AG04450 (cell line): ENCODE measurements around the gene PPP6R1. TPM values are rescaled to one million over a fixed set of nuclear protein-coding genes. Genes with fewer than 3 reads are reported as not detected.

ENCODE experiments used
- CTCF ChIA-PET: fragments of 300-600, 350-600 bp; formaldehyde crosslinking; extraction: SDS; loops from one replicate; lab custom pipeline; 2022; ENCODE audit warnings: antibody characterized with exemption, inconsistent platforms; lab: Charles Lee
- POLR2A ChIA-PET: fragments of 350-600 bp; formaldehyde crosslinking; extraction: SDS; loops from one replicate; lab custom pipeline; 2021; ENCODE audit warnings: antibody characterized with exemption, inconsistent platforms; lab: Yijun Ruan, JAX
- DNase-seq: peaks from one replicate; pipeline ENCODE4 v3.0.0-alpha.2; 2011; ENCODE audit warnings: low read depth, low spot score
- H3K27ac ChIP-seq: one replicate; pipeline ENCODE4 v1.5.1; 2012; ENCODE audit warnings: low read depth, low read length, control low read depth
- H3K27me3 ChIP-seq: one replicate; pipeline ENCODE4 v1.6.0; 2012; ENCODE audit warnings: low read length; ENCODE audit not compliant: control insufficient read depth, insufficient read depth
- H3K4me3 ChIP-seq: 2 replicates; pipeline ENCODE4 v1.5.1; 2011; ENCODE audit warnings: mild to moderate bottlenecking, low read depth, low read length, control low read depth
- H3K9me3 ChIP-seq: 2 replicates; pipeline ENCODE4 v1.5.1; 2012; ENCODE audit warnings: low read length; ENCODE audit not compliant: control insufficient read depth, insufficient read depth
- polyA plus RNA-seq: library from polyadenylated mRNA; depleted of rRNA; stranded (reverse); fragments of >200 nt; gene quantifications from 2 replicates; pipeline ENCODE4 v1.2.3, GENCODE V29; 2011
- TF ChIP-seq, protein P1 (sequence below): IDR thresholded peaks from 2 replicates; pipeline ENCODE4 v1.5.1; 2011; ENCODE audit warnings: low read depth, low read length, control low read depth, inconsistent platforms

PPP6R1 gene
- polyA plus RNA-seq, 1 experiment = 24.5 TPM

DNA sequence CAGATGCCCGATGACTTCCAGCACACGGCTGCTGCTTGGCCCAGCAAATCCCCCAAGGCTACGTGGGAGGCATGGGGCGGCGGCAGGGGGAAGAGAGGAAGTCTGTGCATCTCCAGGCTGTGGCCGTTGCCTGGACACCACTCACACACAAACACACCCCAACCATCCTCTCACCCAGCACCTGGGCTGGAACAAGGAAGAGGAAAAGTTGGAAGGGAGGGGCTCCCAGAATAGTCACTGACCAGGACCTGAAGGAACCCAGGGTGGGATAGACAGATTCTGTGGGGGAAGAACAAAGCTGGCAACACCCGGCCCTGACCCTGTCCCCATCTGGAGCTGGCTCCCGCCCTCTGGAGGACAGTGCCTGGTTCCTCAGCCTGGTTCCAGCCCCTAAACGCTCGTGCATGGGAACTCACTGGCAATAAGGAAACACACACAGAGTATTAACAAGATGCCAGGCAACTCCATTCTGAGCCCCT is 11.2 kb downstream of the PPP6R1 start:
- ChIA-PET CTCF (no interaction called here), POLR2A (no interaction called here)
- no peak overlapping the region for H3K4me3 ChIP-seq
- no peak for DNase-seq
- TF ChIP-seq, protein P1, sequence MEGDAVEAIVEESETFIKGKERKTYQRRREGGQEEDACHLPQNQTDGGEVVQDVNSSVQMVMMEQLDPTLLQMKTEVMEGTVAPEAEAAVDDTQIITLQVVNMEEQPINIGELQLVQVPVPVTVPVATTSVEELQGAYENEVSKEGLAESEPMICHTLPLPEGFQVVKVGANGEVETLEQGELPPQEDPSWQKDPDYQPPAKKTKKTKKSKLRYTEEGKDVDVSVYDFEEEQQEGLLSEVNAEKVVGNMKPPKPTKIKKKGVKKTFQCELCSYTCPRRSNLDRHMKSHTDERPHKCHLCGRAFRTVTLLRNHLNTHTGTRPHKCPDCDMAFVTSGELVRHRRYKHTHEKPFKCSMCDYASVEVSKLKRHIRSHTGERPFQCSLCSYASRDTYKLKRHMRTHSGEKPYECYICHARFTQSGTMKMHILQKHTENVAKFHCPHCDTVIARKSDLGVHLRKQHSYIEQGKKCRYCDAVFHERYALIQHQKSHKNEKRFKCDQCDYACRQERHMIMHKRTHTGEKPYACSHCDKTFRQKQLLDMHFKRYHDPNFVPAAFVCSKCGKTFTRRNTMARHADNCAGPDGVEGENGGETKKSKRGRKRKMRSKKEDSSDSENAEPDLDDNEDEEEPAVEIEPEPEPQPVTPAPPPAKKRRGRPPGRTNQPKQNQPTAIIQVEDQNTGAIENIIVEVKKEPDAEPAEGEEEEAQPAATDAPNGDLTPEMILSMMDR = no peak
- H3K9me3 ChIP-seq = no peaks in the 10 kb centered on the region
- H3K27ac ChIP-seq = no peak overlapping the region
- no peaks in the 10 kb centered on the region for H3K27me3 ChIP-seq

DNA sequence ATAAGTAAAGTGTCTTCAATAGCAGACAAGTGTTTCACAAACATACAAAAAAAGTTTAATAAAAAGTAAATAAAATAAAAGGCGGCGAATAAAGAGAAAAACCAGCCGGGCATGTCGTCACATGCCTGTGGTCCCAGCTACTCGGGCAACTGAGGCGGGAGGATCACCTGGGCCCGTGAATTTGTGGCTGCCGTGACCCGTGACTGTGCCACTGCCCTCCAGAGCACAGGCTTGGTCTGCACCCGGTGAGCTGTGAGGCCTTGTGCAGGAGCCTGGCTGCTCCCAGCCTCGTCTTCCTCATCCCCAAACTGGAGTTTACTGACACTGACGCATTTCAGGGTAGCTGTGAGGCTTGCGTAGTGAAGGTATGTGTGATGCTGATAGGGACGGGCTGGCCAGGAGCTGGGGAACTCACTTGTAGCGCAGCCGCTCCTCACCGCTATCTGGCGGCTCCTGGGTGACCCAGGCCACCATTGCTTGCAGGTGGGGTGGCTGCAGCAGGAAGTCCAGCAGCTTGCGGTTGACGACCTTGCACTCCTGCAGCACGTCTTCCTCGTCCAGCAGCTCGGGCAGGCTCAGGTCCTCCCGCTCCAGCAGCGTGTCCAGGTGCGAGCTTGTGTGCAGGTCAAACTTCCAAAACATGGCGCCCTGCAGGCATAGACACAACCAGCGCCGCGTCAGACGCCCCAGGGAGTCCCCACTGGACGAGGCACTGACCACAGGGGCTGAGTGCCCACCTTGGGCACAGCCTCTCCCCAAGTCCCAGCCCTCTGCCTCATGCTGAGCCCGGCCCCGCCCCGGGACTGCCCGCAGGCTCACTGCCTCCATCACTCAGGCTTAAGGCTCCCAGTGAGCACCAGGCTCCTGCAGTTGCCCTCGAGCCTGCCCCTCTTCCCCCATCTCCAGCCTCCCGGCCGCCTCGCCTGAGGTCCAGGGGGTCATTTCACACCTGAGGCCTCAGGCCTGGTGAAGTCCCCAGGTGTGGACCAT is 12.1 kb downstream of the PPP6R1 start:
- TF ChIP-seq, protein P1 = no peak
- ChIA-PET CTCF (no interaction called here), POLR2A (interaction anchor here (1.1 kb wide), 1 partner anchor 12 kb away, joined by 3 read pairs; the partner anchor contains the start of gene PPP6R1)
- Histone ChIP-seq H3K27me3 (no peaks in the 10 kb centered on the region), H3K27ac (no peak overlapping the region), H3K9me3 (no peaks in the 10 kb centered on the region), H3K4me3 (no peak overlapping the region)
- no peak for DNase-seq

DNA sequence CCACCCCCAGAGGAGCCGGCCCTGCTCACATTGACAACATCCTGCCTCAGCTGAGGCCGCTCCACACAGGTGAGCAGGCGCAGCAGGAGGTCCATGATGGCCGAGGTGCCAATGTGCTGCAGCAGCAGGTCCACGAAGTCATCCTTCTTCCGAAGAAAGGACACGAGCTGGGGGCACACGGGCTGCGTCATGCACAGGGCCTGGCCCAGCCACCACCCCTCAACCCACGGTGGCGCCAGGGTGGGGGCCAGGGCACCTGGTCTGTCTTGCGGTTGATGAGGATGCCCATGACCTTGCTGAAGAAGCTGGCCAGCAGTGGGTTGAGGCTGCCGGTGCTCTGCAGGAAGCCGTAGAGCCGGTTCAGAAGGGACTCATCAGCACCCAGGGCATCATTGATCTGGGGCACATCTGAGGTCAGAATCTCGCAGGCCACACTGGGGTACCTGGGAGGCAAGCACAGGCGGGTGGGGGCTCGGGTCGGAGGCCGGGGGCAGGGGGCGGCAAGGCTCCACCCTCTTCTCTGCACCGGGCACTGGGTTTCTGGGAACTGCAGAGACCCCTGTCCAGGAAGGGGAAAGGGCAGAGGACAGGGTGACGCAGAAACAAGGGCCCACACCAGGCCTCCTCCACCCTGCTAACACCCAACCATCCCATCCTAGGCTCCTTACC is 13.4 kb downstream of the PPP6R1 start:
- TF ChIP-seq, protein P1 = no peak
- no peak for DNase-seq
- H3K4me3 ChIP-seq = no peak overlapping the region
- H3K27me3 ChIP-seq = no peaks in the 10 kb centered on the region
- CTCF ChIA-PET = interaction anchor here (0.6 kb wide), 1 partner anchor 96 kb away, joined by 3 read pairs; no protein-coding TSS in a partner anchor
- POLR2A ChIA-PET = no interaction called here
- peak overlapping the region; percentile 2 for H3K27ac ChIP-seq
- H3K9me3 ChIP-seq = no peaks in the 10 kb centered on the region

DNA sequence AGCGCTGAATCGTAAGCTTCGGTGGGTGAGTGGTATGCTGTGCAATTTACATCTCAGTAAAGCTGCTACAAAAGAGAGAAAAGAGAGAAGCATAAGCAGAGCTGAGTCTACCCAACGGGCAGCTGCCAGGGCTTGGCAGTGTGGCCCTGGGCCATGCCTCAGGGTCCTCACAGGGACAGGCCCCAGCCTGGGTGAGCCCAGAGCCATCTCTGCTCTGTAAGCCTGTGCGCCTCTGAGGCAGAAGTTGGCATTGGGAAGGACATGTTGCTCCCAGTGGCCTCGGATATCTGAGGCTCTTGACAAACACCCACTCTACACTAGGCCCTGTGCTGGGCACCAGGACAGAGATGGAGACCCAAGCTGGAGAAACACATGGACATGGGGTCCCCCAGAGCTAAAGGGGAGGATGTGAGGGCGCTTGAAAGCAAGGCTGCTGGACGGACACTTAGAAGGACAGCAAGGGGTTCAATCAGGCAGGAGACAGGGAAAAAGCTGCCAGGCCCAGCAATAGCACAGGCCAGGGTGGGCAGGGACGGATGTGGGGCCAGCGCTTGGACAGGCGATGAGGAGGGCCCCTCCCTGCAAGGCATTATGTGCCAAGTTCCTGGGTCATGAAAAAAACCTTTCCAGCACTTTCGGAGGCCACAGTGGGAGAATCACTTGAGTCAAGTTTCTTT is 14.7 kb downstream of the PPP6R1 start:
- ChIA-PET CTCF (no interaction called here), POLR2A (no interaction called here)
- TF ChIP-seq, protein P1 = no peak
- no peaks in the 10 kb centered on the region for H3K27me3 ChIP-seq
- no peak overlapping the region for H3K27ac ChIP-seq
- no peak for DNase-seq
- H3K4me3 ChIP-seq = no peak overlapping the region
- H3K9me3 ChIP-seq = no peaks in the 10 kb centered on the region
